ENCODE measurements around the gene OR8G5.

Gene OR8G5

GRCh38 chr11:124278261-124278660, 22.1 kb downstream of the OR8G5 start:
- Histone ChIP-seq H3K79me2 (ENCODE audit: insufficient read depth, low read length) (no peaks in the 10 kb centered on the region), H4K20me1 (ENCODE audit: low read depth, low read length) (no peaks in the 10 kb centered on the region), H3K27me3 (ENCODE audit: low read length) (no peaks in the 10 kb centered on the region), H3K27ac (ENCODE audit: low read depth, low read length) (no peak overlapping the region), H2AFZ (ENCODE audit: low read depth, low read length, severe bottlenecking) (no peak overlapping the region), H3F3A (ENCODE audit: insufficient read depth) (no peaks in the 10 kb centered on the region), H3K9ac (ENCODE audit: low read length) (no peak overlapping the region), H3K9me2 (replicated peaks; ENCODE audit: insufficient read depth, low read length) (no peaks in the 10 kb centered on the region), H3K4me3 (ENCODE audit: insufficient read depth, low read length, poor library complexity, severe bottlenecking) (no peak overlapping the region), H3K4me2 (ENCODE audit: low read depth, low read length, poor library complexity, severe bottlenecking) (no peak overlapping the region), H3K9me3 (ENCODE audit: insufficient read depth, low read length) (no peaks in the 10 kb centered on the region), H3K36me3 (ENCODE audit: low read length) (no peaks in the 10 kb centered on the region)
- no peak for TF ChIP-seq CTCF (IDR thresholded peaks at IDR 0.05; ENCODE audit: insufficient read depth, low read length, poor library complexity, severe bottlenecking)
- TF ChIP-seq EZH2phosphoT487 (conservative IDR thresholded peaks at IDR 0.05; ENCODE audit: low read length), result no peak

- Histone ChIP-seq H3K79me2 (ENCODE audit: insufficient read depth, low read length) (no peaks in the 10 kb centered on the region), H4K20me1 (ENCODE audit: low read depth, low read length) (no peaks in the 10 kb centered on the region), H2AFZ (ENCODE audit: low read depth, low read length, severe bottlenecking) (no peak overlapping the region), H3K36me3 (ENCODE audit: low read length) (no peaks in the 10 kb centered on the region), H3K4me3 (ENCODE audit: insufficient read depth, low read length, poor library complexity, severe bottlenecking) (no peak overlapping the region), H3K9me2 (replicated peaks; ENCODE audit: insufficient read depth, low read length) (no peaks in the 10 kb centered on the region), H3K9me3 (ENCODE audit: insufficient read depth, low read length) (no peaks in the 10 kb centered on the region), H3K27me3 (ENCODE audit: low read length) (no peaks in the 10 kb centered on the region), H3F3A (ENCODE audit: insufficient read depth) (no peaks in the 10 kb centered on the region), H3K9ac (ENCODE audit: low read length) (no peak overlapping the region), H3K27ac (ENCODE audit: low read depth, low read length) (no peak overlapping the region), H3K4me2 (ENCODE audit: low read depth, low read length, poor library complexity, severe bottlenecking) (no peak overlapping the region)
- TF ChIP-seq CTCF (IDR thresholded peaks at IDR 0.05; ENCODE audit: insufficient read depth, low read length, poor library complexity, severe bottlenecking), result no peak
- no peak for TF ChIP-seq EZH2phosphoT487 (conservative IDR thresholded peaks at IDR 0.05; ENCODE audit: low read length)
Measured at GRCh38 chr11:124285610-124286344, 29.6 kb downstream of the OR8G5 start.

- no peak overlapping the region for H3K4me3 ChIP-seq (ENCODE audit: insufficient read depth, low read length, poor library complexity, severe bottlenecking)
- no peaks in the 10 kb centered on the region for H3K79me2 ChIP-seq (ENCODE audit: insufficient read depth, low read length)
- H2AFZ ChIP-seq (ENCODE audit: low read depth, low read length, severe bottlenecking), result no peak overlapping the region
- no peaks in the 10 kb centered on the region for H3F3A ChIP-seq (ENCODE audit: insufficient read depth)
- no peaks in the 10 kb centered on the region for H3K9me2 ChIP-seq (replicated peaks; ENCODE audit: insufficient read depth, low read length)
- H3K27ac ChIP-seq (ENCODE audit: low read depth, low read length), result no peak overlapping the region
- H4K20me1 ChIP-seq (ENCODE audit: low read depth, low read length), result no peaks in the 10 kb centered on the region
- no peaks in the 10 kb centered on the region for H3K36me3 ChIP-seq (ENCODE audit: low read length)
- H3K27me3 ChIP-seq (ENCODE audit: low read length), result no peaks in the 10 kb centered on the region
- H3K9me3 ChIP-seq (ENCODE audit: insufficient read depth, low read length), result no peaks in the 10 kb centered on the region
- no peak overlapping the region for H3K9ac ChIP-seq (ENCODE audit: low read length)
- no peak overlapping the region for H3K4me2 ChIP-seq (ENCODE audit: low read depth, low read length, poor library complexity, severe bottlenecking)
- TF ChIP-seq CTCF (IDR thresholded peaks at IDR 0.05; ENCODE audit: insufficient read depth, low read length, poor library complexity, severe bottlenecking) (no peak), EZH2phosphoT487 (conservative IDR thresholded peaks at IDR 0.05; ENCODE audit: low read length) (no peak)
Measured at GRCh38 chr11:124294687-124295086, 38.5 kb downstream of the OR8G5 start.

All from SU-DHL-6 (cell line).